ENCODE data around the gene MED19.

The MED19 gene

GRCh38 chr11:57711414-57712255 is at the start of gene MED19:
TSS of gene MED19 (minus strand) at chr11:57712215. CDS start at chr11:57712179, 36 bp downstream.
- peak within 1 kb of the TSS; percentile 91 to 99 for H3K4me3 Mint-ChIP-seq
- H3K4me1 Mint-ChIP-seq = peaks cover 27 to 40% of the 10 kb centered on the region in 2 donors
- H3K9me3 Mint-ChIP-seq = no peaks in the 10 kb centered on the region
- H3K36me3 Mint-ChIP-seq = peaks cover 12 to 14% of the 10 kb centered on the region in 2 donors
- peak; percentile 63 to 65 for ATAC-seq (replicated peaks)
- H3K27ac Mint-ChIP-seq = peak within 1 kb of the TSS; percentile 99
- no peaks in the 10 kb centered on the region for H3K27me3 Mint-ChIP-seq
- peak; percentile 72 for DNase-seq

GRCh38 chr11:57758174-57758573 is 46.2 kb upstream of the MED19 start:
- no peaks in the 10 kb centered on the region for H3K9me3 Mint-ChIP-seq
- DNase-seq (no peak), ATAC-seq (replicated peaks) (no peak)
- no peak overlapping the region for H3K27ac Mint-ChIP-seq
- H3K36me3 Mint-ChIP-seq = peaks cover 10 to 16% of the 10 kb centered on the region in 2 donors
- H3K27me3 Mint-ChIP-seq = no peaks in the 10 kb centered on the region
- no peak overlapping the region for H3K4me3 Mint-ChIP-seq
- H3K4me1 Mint-ChIP-seq = peaks cover 15 to 23% of the 10 kb centered on the region in 2 donors

GRCh38 chr11:57752954-57753353 is 40.9 kb upstream of the MED19 start:
- Mint-ChIP-seq H3K27me3 (no peaks in the 10 kb centered on the region), H3K4me3 (no peak overlapping the region), H3K36me3 (peaks cover 17 to 25% of the 10 kb centered on the region in 2 donors), H3K27ac (no peak overlapping the region), H3K4me1 (peaks cover 12 to 13% of the 10 kb centered on the region in 2 donors), H3K9me3 (no peaks in the 10 kb centered on the region)
- ATAC-seq (replicated peaks) (no peak), DNase-seq (no peak)

- ATAC-seq (replicated peaks) (peak; percentile 52 to 56), DNase-seq (no peak)
- Mint-ChIP-seq H3K36me3 (peaks cover 26 to 33% of the 10 kb centered on the region in 2 donors), H3K27ac (peak within 1 kb of the TSS; percentile 62), H3K9me3 (no peaks in the 10 kb centered on the region), H3K27me3 (no peaks in the 10 kb centered on the region), H3K4me1 (peaks cover 12 to 19% of the 10 kb centered on the region in 2 donors), H3K4me3 (no peak within 1 kb of the TSS)
Measured at GRCh38 chr11:57751676-57752253, 39.8 kb upstream of the MED19 start, which contains the start of gene BTBD18. TSS of gene BTBD18 (minus strand) at chr11:57751819. CDS start at chr11:57751188, 631 bp downstream.

- ATAC-seq (replicated peaks) (no peak), DNase-seq (no peak)
- H3K27me3 Mint-ChIP-seq = no peaks in the 10 kb centered on the region
- no peak overlapping the region for H3K4me3 Mint-ChIP-seq
- no peaks in the 10 kb centered on the region for H3K9me3 Mint-ChIP-seq
- peaks cover 32 to 33% of the 10 kb centered on the region in 2 donors for H3K36me3 Mint-ChIP-seq
- H3K4me1 Mint-ChIP-seq = peaks cover 11 to 25% of the 10 kb centered on the region in 2 donors
- no peak overlapping the region for H3K27ac Mint-ChIP-seq
Measured at GRCh38 chr11:57751176-57751575, 39.2 kb upstream of the MED19 start.

- peaks cover 51 to 59% of the 10 kb centered on the region in 2 donors for H3K36me3 Mint-ChIP-seq
- DNase-seq (no peak), ATAC-seq (replicated peaks) (no peak)
- H3K4me1 Mint-ChIP-seq = peaks cover 30 to 54% of the 10 kb centered on the region in 2 donors
- no peaks in the 10 kb centered on the region for H3K9me3 Mint-ChIP-seq
- no peak overlapping the region for H3K4me3 Mint-ChIP-seq
- H3K27ac Mint-ChIP-seq = peak overlapping the region; percentile 65
- H3K27me3 Mint-ChIP-seq = no peaks in the 10 kb centered on the region
Measured at GRCh38 chr11:57746920-57747319, 34.9 kb upstream of the MED19 start.

GRCh38 chr11:57745206-57745605 is 33.2 kb upstream of the MED19 start:
- no peaks in the 10 kb centered on the region for H3K9me3 Mint-ChIP-seq
- no peak for DNase-seq
- peaks cover 25 to 46% of the 10 kb centered on the region in 2 donors for H3K4me1 Mint-ChIP-seq
- no peak overlapping the region for H3K4me3 Mint-ChIP-seq
- no peaks in the 10 kb centered on the region for H3K27me3 Mint-ChIP-seq
- peak overlapping the region; percentile 90 for H3K27ac Mint-ChIP-seq
- no peak for ATAC-seq (replicated peaks)
- peaks cover 52 to 65% of the 10 kb centered on the region in 2 donors for H3K36me3 Mint-ChIP-seq

- DNase-seq (no peak), ATAC-seq (replicated peaks) (no peak)
- peak overlapping the region in 1 of 2 donors; percentile 57 for H3K4me3 Mint-ChIP-seq
- H3K4me1 Mint-ChIP-seq = peaks cover 25 to 46% of the 10 kb centered on the region in 2 donors
- H3K9me3 Mint-ChIP-seq = no peaks in the 10 kb centered on the region
- peaks cover 52 to 68% of the 10 kb centered on the region in 2 donors for H3K36me3 Mint-ChIP-seq
- no peaks in the 10 kb centered on the region for H3K27me3 Mint-ChIP-seq
- peak overlapping the region; percentile 90 for H3K27ac Mint-ChIP-seq
Measured at GRCh38 chr11:57744357-57744756, 32.3 kb upstream of the MED19 start.

- Mint-ChIP-seq H3K27ac (peak overlapping the region; percentile 99), H3K9me3 (no peaks in the 10 kb centered on the region), H3K4me3 (peak overlapping the region; percentile 95 to 100), H3K4me1 (peaks cover 21 to 42% of the 10 kb centered on the region in 2 donors), H3K27me3 (no peaks in the 10 kb centered on the region), H3K36me3 (peaks cover 50 to 70% of the 10 kb centered on the region in 2 donors)
- ATAC-seq (replicated peaks) = no peak
- no peak for DNase-seq
Measured at GRCh38 chr11:57742087-57742452, 30.1 kb upstream of the MED19 start.

- peaks cover 44 to 69% of the 10 kb centered on the region in 2 donors for H3K36me3 Mint-ChIP-seq
- ATAC-seq (replicated peaks) (peak; percentile 90 to 91), DNase-seq (peak; percentile 97)
- no peaks in the 10 kb centered on the region for H3K27me3 Mint-ChIP-seq
- H3K4me3 Mint-ChIP-seq = peak within 1 kb of the TSS; percentile 95 to 100
- peak within 1 kb of the TSS; percentile 99 for H3K27ac Mint-ChIP-seq
- H3K4me1 Mint-ChIP-seq = peaks cover 21 to 36% of the 10 kb centered on the region in 2 donors
- no peaks in the 10 kb centered on the region for H3K9me3 Mint-ChIP-seq
Measured at GRCh38 chr11:57741132-57742086, 29.4 kb upstream of the MED19 start, which contains the start of gene SELENOH. TSS of gene SELENOH (plus strand) at chr11:57741491. CDS start at chr11:57741596, 105 bp downstream.

- Mint-ChIP-seq H3K27ac (no peak overlapping the region), H3K27me3 (no peaks in the 10 kb centered on the region), H3K36me3 (peaks cover 17 to 44% of the 10 kb centered on the region in 2 donors), H3K9me3 (no peaks in the 10 kb centered on the region), H3K4me3 (no peak overlapping the region), H3K4me1 (peaks cover 0 to 5% of the 10 kb centered on the region in 2 donors)
- ATAC-seq (replicated peaks) = no peak
- no peak for DNase-seq
Measured at GRCh38 chr11:57735619-57736298, 23.7 kb upstream of the MED19 start.

GRCh38 chr11:57732661-57733060 is 20.6 kb upstream of the MED19 start:
- no peak for DNase-seq
- H3K27me3 Mint-ChIP-seq = no peaks in the 10 kb centered on the region
- H3K36me3 Mint-ChIP-seq = peaks cover 15 to 37% of the 10 kb centered on the region in 2 donors
- H3K27ac Mint-ChIP-seq = no peak overlapping the region
- H3K4me1 Mint-ChIP-seq = peaks cover 0 to 9% of the 10 kb centered on the region in 2 donors
- no peak for ATAC-seq (replicated peaks)
- no peak overlapping the region for H3K4me3 Mint-ChIP-seq
- H3K9me3 Mint-ChIP-seq = no peaks in the 10 kb centered on the region

GRCh38 chr11:57729479-57729878 is 17.5 kb upstream of the MED19 start:
- ATAC-seq (replicated peaks) = no peak

More at GRCh38 chr11:57729479-57729878, 17.5 kb upstream of the MED19 start:
- Mint-ChIP-seq H3K4me1 (peaks cover 0 to 10% of the 10 kb centered on the region in 2 donors), H3K27me3 (no peaks in the 10 kb centered on the region), H3K27ac (no peak overlapping the region), H3K36me3 (peaks cover 10 to 18% of the 10 kb centered on the region in 2 donors), H3K9me3 (no peaks in the 10 kb centered on the region), H3K4me3 (no peak overlapping the region)
- no peak for DNase-seq

Data from stimulated activated naive B cell treated with anti-CD40 and anti-IgM and Interleukin-4, amounts not matched to agents 10 μg/mL and 1 μg/mL and 100 μg/mL, for 72 hours (primary cell).